Coronary artery (tissue), 2 donors: ENCODE measurements around the gene DOK3.

Experiments used
- DNase-seq: peaks from one replicate; pipeline ENCODE4 v3.0.0-alpha.2; 2017; ENCODE audit warnings: low spot score
- H3K27ac ChIP-seq, 2 donors: fragments of 200-600 bp; sonication (generic); one replicate each; pipeline ENCODE4 v1.5.1; 2016 to 2019
- H3K4me3 ChIP-seq: fragments of 200-600 bp; sonication (generic); 2 replicates; pipeline ENCODE4 v1.5.1; 2016; ENCODE audit warnings: mild to moderate bottlenecking, moderate library complexity
- CTCF ChIP-seq: fragments of 200-600 bp; sonication (generic); IDR thresholded peaks from one replicate; pipeline ENCODE4 v1.5.1; 2019; ENCODE audit warnings: antibody characterized with exemption

The DOK3 gene

GRCh38 chr5:177545487-177546257, 36.0 kb upstream of the DOK3 start:
- peak overlapping the region; percentile 54 for H3K4me3 ChIP-seq
- no peak for TF ChIP-seq CTCF
- DNase-seq = peak; percentile 84
- peak overlapping the region; percentile 79 to 96 for H3K27ac ChIP-seq

GRCh38 chr5:177542816-177543465, 33.3 kb upstream of the DOK3 start:
- H3K4me3 ChIP-seq = no peak overlapping the region
- H3K27ac ChIP-seq = peak overlapping the region in 1 of 2 donors; percentile 17
- no peak for TF ChIP-seq CTCF
- DNase-seq = no peak

- Histone ChIP-seq H3K27ac (peak overlapping the region; percentile 32 to 53), H3K4me3 (no peak overlapping the region)
- TF ChIP-seq CTCF = no peak
- no peak for DNase-seq
Measured at GRCh38 chr5:177540438-177540837, 30.8 kb upstream of the DOK3 start.

GRCh38 chr5:177539411-177539810, 29.8 kb upstream of the DOK3 start:
- no peak overlapping the region for H3K4me3 ChIP-seq
- H3K27ac ChIP-seq = peak overlapping the region; percentile 32 to 83
- DNase-seq = no peak
- no peak for TF ChIP-seq CTCF

GRCh38 chr5:177538876-177539275, 29.2 kb upstream of the DOK3 start:
- no peak overlapping the region for H3K4me3 ChIP-seq
- DNase-seq = no peak
- peak overlapping the region; percentile 83 to 84 for H3K27ac ChIP-seq
- no peak for TF ChIP-seq CTCF

GRCh38 chr5:177537389-177538361, 28.0 kb upstream of the DOK3 start:
- peak overlapping the region; percentile 83 to 84 for H3K27ac ChIP-seq
- no peak for DNase-seq
- H3K4me3 ChIP-seq = peak overlapping the region; percentile 18
- TF ChIP-seq CTCF = no peak
